ENCODE measurements around the gene TMEM41B. TPM values are rescaled to one million over a fixed set of nuclear protein-coding genes. Genes with fewer than 3 reads are reported as not detected.

The TMEM41B gene
- polyA plus RNA-seq, 3 donors = 5.5 to 11.3 (median 5.9) TPM

- H3K9me3 Mint-ChIP-seq = no peaks in the 10 kb centered on the region
- H3K27ac Mint-ChIP-seq = peak overlapping the region in 6 of 7 donors; percentile 86 to 100 (median 90)
- peaks cover 6 to 7% of the 10 kb centered on the region in 2 donors for H3K36me3 Mint-ChIP-seq
- Histone ChIP-seq H3K36me3 (replicated peaks in 1 of 2; ENCODE audit: control insufficient read depth in 1 of 2, insufficient read depth in 2 of 2, low read length in 2 of 2) (no peaks in the 10 kb centered on the region), H3K9me3 (replicated peaks in 1 of 2; ENCODE audit: control insufficient read depth in 1 of 2, insufficient read depth in 1 of 2, low read length in 2 of 2) (no peaks in the 10 kb centered on the region), H3K9ac (ENCODE audit: insufficient read depth, low read length, poor library complexity, severe bottlenecking) (no peak overlapping the region), H3K27me3 (ENCODE audit: control insufficient read depth in 2 of 2, insufficient read depth in 2 of 2, low read length in 2 of 2) (no peaks in the 10 kb centered on the region), H3K4me2 (replicated peaks; ENCODE audit: extremely low read depth, low read length, poor library complexity, severe bottlenecking) (no peak overlapping the region), H3K79me2 (ENCODE audit: insufficient read depth, low read length) (peaks cover 25% of the 10 kb centered on the region), H3K27ac (ENCODE audit: low read depth in 1 of 2, low read length in 2 of 2) (no peak overlapping the region), H2AFZ (ENCODE audit: insufficient read depth, low read depth, low read length, poor library complexity, severe bottlenecking) (peak overlapping the region; percentile 77), H4K20me1 (ENCODE audit: insufficient read depth, low read length) (peaks cover 25% of the 10 kb centered on the region), H3K4me3 (replicated peaks in 1 of 3; ENCODE audit: low read depth in 2 of 3, low read length in 3 of 3) (peak overlapping the region in 1 of 3 experiments; percentile 97), H3K4me1 (ENCODE audit: control insufficient read depth in 1 of 2, insufficient read depth in 2 of 2, low read length in 2 of 2) (peaks cover 16 to 30% of the 10 kb centered on the region in 2 donors)
- H3K4me1 Mint-ChIP-seq = peaks cover 23% of the 10 kb centered on the region
- no peak for TF ChIP-seq CTCF (IDR thresholded peaks at IDR 0.05)
- DNase-seq = no peak
- H3K27me3 Mint-ChIP-seq (ENCODE audit: low read depth in 3 of 3) = peaks cover 0 to 15% (median 7%) of the 10 kb centered on the region in 3 donors
- intact Hi-C loops (cut with micrococcal nuclease) = no loop called here
- H3K4me3 Mint-ChIP-seq = peak overlapping the region; percentile 77 to 85
- 94% methylated on average over 9 of the region's 13 CpGs for WGBS (ENCODE audit: insufficient coverage)
Measured at GRCh38 chr11:9266132-9266736, 48.2 kb downstream of the TMEM41B start.

GRCh38 chr11:9265211-9266131 is 48.9 kb downstream of the TMEM41B start, which contains the start of gene DENND5A:
DENND5A (minus strand) TSS chr11:9265350; CDS start chr11:9265069, 281 bp downstream.
- H3K4me1 ChIP-seq (ENCODE audit: control insufficient read depth in 1 of 2, insufficient read depth in 2 of 2, low read length in 2 of 2) = peaks cover 18 to 35% of the 10 kb centered on the region in 2 donors
- H3K27ac Mint-ChIP-seq = peak within 1 kb of the TSS; percentile 100
- peak within 1 kb of the TSS; percentile 77 for H2AFZ ChIP-seq (ENCODE audit: insufficient read depth, low read depth, low read length, poor library complexity, severe bottlenecking)
- H3K4me2 ChIP-seq (replicated peaks; ENCODE audit: extremely low read depth, low read length, poor library complexity, severe bottlenecking) = peak within 1 kb of the TSS; percentile 84
- H3K9me3 ChIP-seq (replicated peaks in 1 of 2; ENCODE audit: control insufficient read depth in 1 of 2, insufficient read depth in 1 of 2, low read length in 2 of 2) = no peaks in the 10 kb centered on the region
- 7% methylated on average over 54 of the region's 63 CpGs for WGBS (ENCODE audit: insufficient coverage)
- H3K9ac ChIP-seq (ENCODE audit: insufficient read depth, low read length, poor library complexity, severe bottlenecking) = peak within 1 kb of the TSS; percentile 99
- H3K27me3 Mint-ChIP-seq (ENCODE audit: low read depth in 3 of 3) = peaks cover 0 to 15% (median 7%) of the 10 kb centered on the region in 3 donors
- H3K27me3 ChIP-seq (ENCODE audit: control insufficient read depth in 2 of 2, insufficient read depth in 2 of 2, low read length in 2 of 2) = no peaks in the 10 kb centered on the region
- H3K4me1 Mint-ChIP-seq = peaks cover 30% of the 10 kb centered on the region
- peaks cover 33% of the 10 kb centered on the region for H3K79me2 ChIP-seq (ENCODE audit: insufficient read depth, low read length)
- H3K27ac ChIP-seq (ENCODE audit: low read depth in 1 of 2, low read length in 2 of 2) = peak within 1 kb of the TSS; percentile 99 to 100
- peak within 1 kb of the TSS; percentile 75 to 97 (median 97) for H3K4me3 ChIP-seq (replicated peaks in 1 of 3; ENCODE audit: low read depth in 2 of 3, low read length in 3 of 3)
- H3K36me3 Mint-ChIP-seq = peaks cover 6 to 7% of the 10 kb centered on the region in 2 donors
- no peaks in the 10 kb centered on the region for H3K36me3 ChIP-seq (replicated peaks in 1 of 2; ENCODE audit: control insufficient read depth in 1 of 2, insufficient read depth in 2 of 2, low read length in 2 of 2)
- peaks cover 33% of the 10 kb centered on the region for H4K20me1 ChIP-seq (ENCODE audit: insufficient read depth, low read length)
- intact Hi-C loops (cut with micrococcal nuclease) = loop anchor here in 1 of 2 donors (2.0 kb wide), 1 partner anchor 99 kb away; no protein-coding TSS in a partner anchor
- no peak for TF ChIP-seq CTCF (IDR thresholded peaks at IDR 0.05)
- DNase-seq = peak; percentile 76 to 90 (median 86)
- H3K9me3 Mint-ChIP-seq = no peaks in the 10 kb centered on the region
- peak within 1 kb of the TSS; percentile 93 to 99 for H3K4me3 Mint-ChIP-seq
